Lower lobe of right lung (tissue), 2 donors: ENCODE data around the gene RPL19. TPM values are rescaled to one million over a fixed set of nuclear protein-coding genes. Genes with fewer than 3 reads are reported as not detected.

Source experiments
- ATAC-seq, 2 donors: fragments of 200-7000 bp; cut with Tn5 transposase; one replicate each; pipeline ENCODE4 v1.9.1; 2020 to 2022; ENCODE audit warnings: mild to moderate bottlenecking in 2 of 2, moderate library complexity in 2 of 2
- DNase-seq: peaks from one replicate; pipeline ENCODE4 v3.0.0-alpha.2; 2020
- H3K27ac ChIP-seq: fragments of 200-600 bp; one replicate; pipeline ENCODE4 v1.8.0; 2022
- H3K27me3 ChIP-seq: fragments of 200-600 bp; one replicate; pipeline ENCODE4 v1.8.0; 2022; ENCODE audit warnings: low read depth
- H3K36me3 ChIP-seq: fragments of 200-600 bp; one replicate; pipeline ENCODE4 v1.8.0; 2022; ENCODE audit warnings: mild to moderate bottlenecking
- H3K4me1 ChIP-seq: fragments of 200-600 bp; one replicate; pipeline ENCODE4 v1.8.0; 2022
- H3K4me3 ChIP-seq: fragments of 200-600 bp; one replicate; pipeline ENCODE4 v1.8.0; 2022; ENCODE audit warnings: mild to moderate bottlenecking
- H3K9me3 ChIP-seq: fragments of 200-600 bp; one replicate; pipeline ENCODE4 v1.8.0; 2022
- intact Hi-C: fragments of 100-400 bp; cut with DNase I; formaldehyde crosslinking; loops from one replicate; pipeline ENCODE4 v1.11.0; 2022
- total RNA-seq: library from RNA; stranded (reverse); fragmentation: NEBNext Ultra II Directional; extraction: Animal tissue kit (Norgen Biotek cat#: 25700); gene quantifications from one replicate; pipeline ENCODE4 v1.2.1, GENCODE V29; 2021
- TF ChIP-seq, protein P1 (sequence below): fragments of 200-600 bp; IDR thresholded peaks from one replicate; pipeline ENCODE4 v1.8.0; 2022; ENCODE audit warnings: antibody characterized with exemption, mild to moderate bottlenecking
- donor health status: DM: no; HTN: yes; CAD: no; lungs with severe emphysema.

The RPL19 gene
- total RNA-seq, 1 donor from 2014 or later = 1,465 TPM

DNA sequence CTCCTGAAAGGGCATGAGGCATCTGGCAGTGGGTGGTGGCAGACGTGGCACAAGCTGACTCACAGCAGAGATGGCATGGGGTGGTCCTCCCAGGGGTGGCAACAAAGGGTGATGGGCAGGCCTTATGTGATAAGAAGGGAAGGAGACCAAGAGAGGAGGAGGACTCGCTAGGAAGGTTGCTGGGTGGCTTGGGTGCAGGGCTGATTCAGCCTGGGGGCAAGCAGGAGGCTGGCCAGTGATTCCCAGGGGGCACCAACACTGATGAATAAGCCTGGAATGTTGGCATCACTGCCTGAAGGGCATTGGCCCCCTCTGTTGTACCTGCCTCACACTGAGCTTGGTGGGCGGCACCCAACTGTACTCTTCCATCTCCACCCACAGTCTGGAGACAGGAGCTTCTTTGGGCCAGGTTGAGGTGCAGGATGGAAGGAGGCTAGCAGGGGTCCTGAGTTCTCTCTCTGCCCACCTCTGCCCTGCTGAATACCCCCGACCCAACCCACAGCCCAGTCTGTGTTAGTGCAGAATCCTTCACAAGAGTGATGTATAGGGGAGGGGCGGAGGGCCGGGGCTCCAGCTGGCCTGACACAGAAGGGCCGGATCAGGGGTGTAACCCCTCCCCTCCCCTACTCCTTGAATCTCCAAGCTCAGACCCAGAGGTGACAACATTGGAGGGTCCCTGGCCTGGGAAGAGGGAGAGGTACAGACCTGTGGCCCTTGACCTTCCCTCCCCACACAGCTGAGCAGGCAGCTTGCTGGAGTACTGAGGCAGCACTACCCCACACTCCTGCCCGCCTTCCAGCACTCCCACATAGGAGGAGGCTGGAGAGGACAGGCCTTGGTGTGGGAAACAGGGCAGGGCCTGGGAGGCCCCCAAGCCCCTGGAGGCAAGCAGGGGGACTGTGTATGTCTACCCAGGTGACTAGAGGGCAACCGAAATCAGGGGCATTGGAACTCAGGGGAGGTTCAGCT lies 23.1 kb downstream of the RPL19 start:
- H3K4me1 ChIP-seq = peaks cover 18% of the 10 kb centered on the region
- intact Hi-C loops = no loop called here
- DNase-seq = no peak
- H3K9me3 ChIP-seq = no peaks in the 10 kb centered on the region
- ATAC-seq = no peak
- peaks cover 60% of the 10 kb centered on the region for H3K27me3 ChIP-seq
- no peak overlapping the region for H3K27ac ChIP-seq
- TF ChIP-seq, protein P1, sequence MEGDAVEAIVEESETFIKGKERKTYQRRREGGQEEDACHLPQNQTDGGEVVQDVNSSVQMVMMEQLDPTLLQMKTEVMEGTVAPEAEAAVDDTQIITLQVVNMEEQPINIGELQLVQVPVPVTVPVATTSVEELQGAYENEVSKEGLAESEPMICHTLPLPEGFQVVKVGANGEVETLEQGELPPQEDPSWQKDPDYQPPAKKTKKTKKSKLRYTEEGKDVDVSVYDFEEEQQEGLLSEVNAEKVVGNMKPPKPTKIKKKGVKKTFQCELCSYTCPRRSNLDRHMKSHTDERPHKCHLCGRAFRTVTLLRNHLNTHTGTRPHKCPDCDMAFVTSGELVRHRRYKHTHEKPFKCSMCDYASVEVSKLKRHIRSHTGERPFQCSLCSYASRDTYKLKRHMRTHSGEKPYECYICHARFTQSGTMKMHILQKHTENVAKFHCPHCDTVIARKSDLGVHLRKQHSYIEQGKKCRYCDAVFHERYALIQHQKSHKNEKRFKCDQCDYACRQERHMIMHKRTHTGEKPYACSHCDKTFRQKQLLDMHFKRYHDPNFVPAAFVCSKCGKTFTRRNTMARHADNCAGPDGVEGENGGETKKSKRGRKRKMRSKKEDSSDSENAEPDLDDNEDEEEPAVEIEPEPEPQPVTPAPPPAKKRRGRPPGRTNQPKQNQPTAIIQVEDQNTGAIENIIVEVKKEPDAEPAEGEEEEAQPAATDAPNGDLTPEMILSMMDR = no peak
- H3K4me3 ChIP-seq = no peak overlapping the region
- H3K36me3 ChIP-seq = no peaks in the 10 kb centered on the region

DNA sequence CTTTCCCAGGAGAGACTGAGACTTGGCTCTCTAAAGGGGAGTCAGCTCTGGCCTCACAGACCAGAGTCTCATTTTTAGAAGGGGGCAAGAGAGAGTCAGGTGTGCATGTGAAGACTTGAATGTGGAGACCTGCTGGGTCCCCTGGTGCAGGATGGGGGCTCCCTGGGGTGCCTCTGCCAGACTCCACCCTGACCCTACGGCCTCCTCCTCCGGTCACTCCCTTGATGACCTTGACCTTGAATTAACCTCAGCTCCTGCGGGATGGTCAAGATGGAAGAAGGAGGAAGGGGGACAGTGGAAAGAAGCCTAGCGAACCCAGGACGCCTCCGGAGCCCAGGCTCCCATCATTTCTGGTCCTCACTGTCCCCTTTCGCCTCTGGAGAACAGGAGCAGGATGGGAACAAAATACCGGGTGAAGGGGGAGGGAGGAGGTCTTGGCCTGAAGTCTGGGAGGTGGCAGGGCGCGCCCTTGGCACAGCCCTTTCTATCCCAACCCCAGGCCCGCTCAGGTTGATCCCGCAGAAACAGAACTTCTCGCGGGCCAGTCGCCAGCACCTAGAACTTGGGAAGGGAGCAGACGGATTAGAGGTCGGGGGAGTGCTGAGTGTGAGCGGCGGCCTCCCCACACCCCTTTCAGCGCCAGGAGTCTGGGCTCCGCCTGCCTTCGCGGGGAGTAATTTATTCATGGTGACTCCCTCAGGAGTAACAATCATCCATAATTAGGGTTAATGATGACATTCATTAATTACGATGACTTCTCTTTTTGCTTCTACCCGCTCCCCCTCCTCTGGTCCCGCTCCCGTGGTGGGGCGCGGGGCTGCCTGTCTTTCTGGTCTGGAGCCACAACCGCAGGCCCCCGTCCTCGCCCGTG lies 24.1 kb downstream of the RPL19 start:
- no peak for DNase-seq
- intact Hi-C loops = no loop called here
- Histone ChIP-seq H3K4me1 (peaks cover 18% of the 10 kb centered on the region), H3K9me3 (no peaks in the 10 kb centered on the region), H3K4me3 (no peak overlapping the region), H3K27ac (no peak overlapping the region), H3K27me3 (peaks cover 61% of the 10 kb centered on the region), H3K36me3 (no peaks in the 10 kb centered on the region)
- TF ChIP-seq, protein P1 = no peak
- no peak for ATAC-seq

DNA sequence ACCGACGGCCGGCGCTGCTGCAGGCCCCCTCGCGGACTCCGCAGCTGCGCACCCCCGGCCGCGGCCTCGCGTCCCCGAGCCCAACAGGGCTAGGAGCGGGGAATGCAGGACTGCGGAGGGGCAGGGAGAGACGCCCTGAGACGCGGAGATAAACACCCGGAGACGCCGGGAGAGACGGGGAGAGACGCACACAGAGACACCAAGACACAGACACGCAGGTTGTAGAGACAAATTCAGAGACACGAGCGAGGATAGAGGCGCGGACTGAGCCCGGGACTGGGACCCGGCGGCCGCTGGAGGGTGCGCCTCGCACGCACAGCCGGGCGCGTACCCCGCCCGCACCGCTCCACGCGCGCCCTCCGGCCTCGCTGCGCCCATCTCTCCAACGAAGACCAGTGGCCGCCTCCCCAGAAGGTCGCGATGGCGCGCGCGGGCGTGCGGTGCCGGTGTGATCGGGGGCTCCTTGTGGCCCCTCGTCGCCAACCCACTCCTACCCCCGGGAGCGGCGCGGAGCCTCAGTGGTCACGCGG lies 24.8 kb downstream of the RPL19 start:
- H3K4me3 ChIP-seq = peak overlapping the region; percentile 43

DNA sequence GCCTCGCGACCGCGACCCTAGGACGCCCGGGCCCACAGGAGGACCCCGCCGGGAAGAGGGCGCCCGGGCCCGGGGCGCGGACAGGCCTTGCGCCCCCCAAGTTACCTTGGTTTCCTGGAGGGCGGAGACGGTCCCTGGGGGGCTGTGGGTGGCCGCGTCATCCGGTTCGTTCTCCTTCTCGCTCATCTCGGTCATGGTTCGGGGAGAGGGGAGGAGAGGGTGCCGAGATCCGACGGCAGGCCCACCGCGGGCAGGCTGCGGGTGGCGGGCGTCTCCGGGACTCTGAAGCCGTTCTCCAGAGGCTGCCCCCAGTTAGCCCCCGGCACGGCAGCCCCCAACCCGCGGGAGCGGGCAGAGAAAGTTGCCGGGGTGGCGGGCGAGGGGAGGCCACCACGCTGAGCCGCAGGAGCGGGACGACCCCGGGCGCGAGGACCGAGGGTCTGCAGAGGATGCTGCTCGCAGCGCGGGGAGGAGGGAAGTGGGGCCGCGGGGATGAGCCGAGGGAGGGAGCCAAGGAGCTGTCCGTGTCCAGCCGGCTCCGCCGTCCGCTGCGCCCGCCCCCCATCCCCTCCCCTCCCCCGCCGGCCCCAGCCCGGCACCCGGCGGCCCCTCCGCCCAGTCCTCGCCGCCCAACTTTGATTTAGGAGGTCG lies 25.4 kb downstream of the RPL19 start, which contains the start of gene STAC2:
Gene STAC2, minus strand, starts transcription at position 638 of the 651 bp plus-strand sequence. Its CDS starts 443 bp downstream, at position 195.
- TF ChIP-seq, protein P1 = no peak
- no peaks in the 10 kb centered on the region for H3K9me3 ChIP-seq
- ATAC-seq (peak in 1 of 2 donors; percentile 20), DNase-seq (no peak)
- peaks cover 73% of the 10 kb centered on the region for H3K27me3 ChIP-seq
- intact Hi-C loops = no loop called here
- peaks cover 18% of the 10 kb centered on the region for H3K4me1 ChIP-seq
- H3K27ac ChIP-seq = no peak within 1 kb of the TSS
- no peaks in the 10 kb centered on the region for H3K36me3 ChIP-seq
- peak within 1 kb of the TSS; percentile 43 for H3K4me3 ChIP-seq

More for the DNA sequence above, 24.8 kb downstream of the RPL19 start:
- Histone ChIP-seq H3K36me3 (no peaks in the 10 kb centered on the region), H3K9me3 (no peaks in the 10 kb centered on the region), H3K27me3 (peaks cover 68% of the 10 kb centered on the region), H3K4me1 (peaks cover 18% of the 10 kb centered on the region), H3K27ac (no peak overlapping the region)
- TF ChIP-seq, protein P1 = no peak
- intact Hi-C loops = no loop called here
- no peak for DNase-seq
- ATAC-seq = peak; percentile 23 to 53
